ENCODE results near the gene EXOC6B. TPM values are rescaled to one million over a fixed set of nuclear protein-coding genes. Genes with fewer than 3 reads are reported as not detected.
A peak's percentile ranks its signal among the peaks of the same experiment; 100 is the strongest.

EXOC6B gene
- total and polyA plus RNA-seq, 7 donors = 4.4 to 26.8 (median 14.1) TPM

DNA sequence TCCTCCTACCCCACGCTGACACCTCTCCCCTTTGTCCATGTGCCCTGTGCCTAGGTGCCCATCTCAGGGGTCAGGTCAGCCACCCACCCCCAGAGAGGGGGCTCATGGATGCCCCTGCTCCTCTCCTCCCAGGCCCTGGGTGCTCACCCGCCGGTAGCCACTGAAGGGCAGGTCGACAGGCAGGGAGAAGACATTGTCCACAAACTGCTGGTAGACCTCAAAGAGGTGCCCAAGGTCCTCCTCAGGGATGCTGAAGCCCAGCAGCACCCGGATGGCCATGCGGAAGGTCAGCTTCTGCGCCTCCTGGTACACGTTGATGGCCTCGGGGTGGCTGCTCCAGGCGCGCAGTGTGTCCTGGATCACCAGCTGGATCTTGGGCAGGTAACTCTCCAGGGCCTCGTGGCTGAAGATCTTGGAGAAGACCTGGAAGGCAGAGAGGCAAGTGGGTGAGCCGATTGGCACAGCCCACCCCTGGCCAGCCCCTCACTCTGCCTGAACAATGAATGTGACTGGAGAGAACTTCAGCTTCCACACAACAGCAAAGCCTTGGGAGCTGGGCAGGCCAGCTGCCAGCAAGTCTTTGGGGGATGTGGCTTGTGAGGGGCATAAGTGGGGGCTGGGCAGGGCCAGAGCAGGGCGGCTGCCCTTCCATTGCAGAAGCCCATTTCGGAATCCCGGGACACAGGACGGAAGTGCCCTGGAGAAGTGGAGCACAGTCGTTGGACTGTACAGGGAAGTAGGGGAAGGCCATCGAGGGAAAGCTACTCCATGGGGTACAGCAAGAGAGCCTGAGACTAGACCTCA, 690.6 kb downstream of the EXOC6B start:
- intact Hi-C loops (cut with DNase I) = loop anchor here in 1 of 2 donors (10.0 kb wide), 1 partner anchor 110 kb away; no protein-coding TSS in a partner anchor
- WGBS, 3 donors = 96 to 97% (median 96%) methylated on average over 17 to 19 of the region's 19 CpGs

DNA sequence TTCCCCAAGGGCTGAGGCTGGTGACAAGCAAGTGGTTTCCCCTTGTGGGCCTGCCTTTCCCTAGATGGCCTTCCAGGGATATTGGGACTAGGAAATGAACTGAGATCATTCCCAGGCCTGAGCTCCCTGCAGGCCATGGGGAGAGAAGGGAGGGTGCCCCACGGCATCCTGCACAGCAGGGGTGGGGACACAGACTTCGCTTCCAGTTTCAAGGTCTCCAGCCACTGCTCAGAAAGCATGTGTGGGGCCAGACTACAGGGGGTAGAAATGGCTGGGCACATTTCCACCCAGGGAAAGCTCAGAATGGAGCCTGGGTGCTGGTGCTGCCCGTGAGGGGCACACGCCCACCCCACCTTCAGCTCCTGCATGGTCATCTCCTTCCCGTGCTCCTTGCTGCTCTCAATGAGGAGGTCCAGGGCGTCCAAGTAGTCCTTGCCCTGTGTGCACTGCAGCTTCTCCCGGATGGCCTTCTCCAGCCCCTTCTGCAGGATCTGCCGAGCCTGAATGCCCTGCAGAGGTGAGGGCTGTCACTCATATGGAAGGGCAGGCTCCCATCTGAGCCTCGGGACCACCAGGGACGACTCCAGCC, 691.3 kb downstream of the EXOC6B start:
- H3K36me3 ChIP-seq (ENCODE audit: insufficient read depth in 1 of 2, low read depth in 1 of 2) = no peaks in the 10 kb centered on the region

More for the DNA sequence above, 690.6 kb downstream of the EXOC6B start:
- TF ChIP-seq, protein P1, sequence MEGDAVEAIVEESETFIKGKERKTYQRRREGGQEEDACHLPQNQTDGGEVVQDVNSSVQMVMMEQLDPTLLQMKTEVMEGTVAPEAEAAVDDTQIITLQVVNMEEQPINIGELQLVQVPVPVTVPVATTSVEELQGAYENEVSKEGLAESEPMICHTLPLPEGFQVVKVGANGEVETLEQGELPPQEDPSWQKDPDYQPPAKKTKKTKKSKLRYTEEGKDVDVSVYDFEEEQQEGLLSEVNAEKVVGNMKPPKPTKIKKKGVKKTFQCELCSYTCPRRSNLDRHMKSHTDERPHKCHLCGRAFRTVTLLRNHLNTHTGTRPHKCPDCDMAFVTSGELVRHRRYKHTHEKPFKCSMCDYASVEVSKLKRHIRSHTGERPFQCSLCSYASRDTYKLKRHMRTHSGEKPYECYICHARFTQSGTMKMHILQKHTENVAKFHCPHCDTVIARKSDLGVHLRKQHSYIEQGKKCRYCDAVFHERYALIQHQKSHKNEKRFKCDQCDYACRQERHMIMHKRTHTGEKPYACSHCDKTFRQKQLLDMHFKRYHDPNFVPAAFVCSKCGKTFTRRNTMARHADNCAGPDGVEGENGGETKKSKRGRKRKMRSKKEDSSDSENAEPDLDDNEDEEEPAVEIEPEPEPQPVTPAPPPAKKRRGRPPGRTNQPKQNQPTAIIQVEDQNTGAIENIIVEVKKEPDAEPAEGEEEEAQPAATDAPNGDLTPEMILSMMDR (IDR thresholded peaks at IDR 0.05) = no peak
- Histone ChIP-seq H3K36me3 (ENCODE audit: insufficient read depth in 1 of 2, low read depth in 1 of 2) (no peaks in the 10 kb centered on the region), H3K27me3 (ENCODE audit: insufficient read depth in 3 of 3, low read length in 2 of 3) (no peaks in the 10 kb centered on the region), H3K9me3 (no peaks in the 10 kb centered on the region), H3K4me1 (peaks cover 11% of the 10 kb centered on the region), H3K27ac (no peak overlapping the region), H3K4me3 (no peak overlapping the region)
- ATAC-seq = no peak
- DNase-seq = peak in 1 of 2 donors; percentile 40

DNA sequence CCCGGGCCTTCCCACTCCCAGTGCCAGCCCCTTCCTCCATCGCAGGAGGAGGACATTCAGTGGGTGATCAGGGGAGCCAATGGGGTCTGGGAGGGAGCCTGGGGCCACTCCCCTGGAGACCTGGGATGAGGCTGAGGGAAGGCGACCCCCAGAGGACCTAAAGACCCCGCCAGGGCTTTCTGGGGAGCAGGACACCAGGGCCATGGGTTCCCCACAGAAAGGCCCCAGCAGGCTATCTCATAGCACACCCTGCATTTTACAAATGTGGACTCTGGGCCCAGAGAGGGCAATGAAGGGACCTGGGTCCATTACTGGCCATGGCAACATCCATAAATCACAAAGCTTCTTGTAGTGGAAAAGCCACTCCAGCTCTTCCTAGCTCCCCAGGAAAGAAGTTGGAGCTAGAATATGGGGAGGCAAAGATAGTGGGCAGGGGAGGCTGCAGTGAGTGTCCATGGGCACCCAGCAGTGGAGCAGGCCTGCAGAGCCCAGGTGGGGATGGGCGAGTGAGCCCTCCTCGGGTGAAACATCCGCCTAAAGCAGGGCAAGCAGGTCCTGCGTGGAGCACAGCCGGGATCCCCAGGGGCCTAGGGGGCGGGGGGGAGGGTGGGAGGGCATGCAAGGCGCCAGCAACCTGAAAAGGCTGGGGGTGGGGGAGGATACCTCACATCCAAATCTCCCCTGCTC, 692.0 kb downstream of the EXOC6B start:
- H3K9me3 ChIP-seq = no peaks in the 10 kb centered on the region
- no peak overlapping the region for H3K4me3 ChIP-seq
- intact Hi-C loops (cut with DNase I) = loop anchor here in 1 of 2 donors (10.0 kb wide), 1 partner anchor 109 kb away; no protein-coding TSS in a partner anchor
- 86 to 91% (median 87%) methylated on average over 10 to 11 of the region's 11 CpGs for WGBS, 3 donors
- H3K27me3 ChIP-seq (ENCODE audit: insufficient read depth in 3 of 3, low read length in 2 of 3) = no peaks in the 10 kb centered on the region
- DNase-seq (no peak), ATAC-seq (no peak)
- H3K4me1 ChIP-seq = peaks cover 11% of the 10 kb centered on the region
- TF ChIP-seq, protein P1 (IDR thresholded peaks at IDR 0.05) = no peak
- H3K27ac ChIP-seq = no peak overlapping the region
- H3K36me3 ChIP-seq (ENCODE audit: insufficient read depth in 1 of 2, low read depth in 1 of 2) = no peaks in the 10 kb centered on the region

More for the DNA sequence above, 691.3 kb downstream of the EXOC6B start:
- Histone ChIP-seq H3K27ac (no peak overlapping the region), H3K27me3 (ENCODE audit: insufficient read depth in 3 of 3, low read length in 2 of 3) (no peaks in the 10 kb centered on the region), H3K4me1 (peaks cover 11% of the 10 kb centered on the region), H3K4me3 (no peak overlapping the region), H3K9me3 (no peaks in the 10 kb centered on the region)
- TF ChIP-seq, protein P1 (IDR thresholded peaks at IDR 0.05) = no peak
- peak in 1 of 2 donors; percentile 14 for DNase-seq
- ATAC-seq = no peak
- 81 to 95% (median 93%) methylated on average over 10 of the region's 10 CpGs for WGBS, 3 donors
- intact Hi-C loops (cut with DNase I) = loop anchor here in 1 of 2 donors (10.0 kb wide), 1 partner anchor 110 kb away; no protein-coding TSS in a partner anchor

DNA sequence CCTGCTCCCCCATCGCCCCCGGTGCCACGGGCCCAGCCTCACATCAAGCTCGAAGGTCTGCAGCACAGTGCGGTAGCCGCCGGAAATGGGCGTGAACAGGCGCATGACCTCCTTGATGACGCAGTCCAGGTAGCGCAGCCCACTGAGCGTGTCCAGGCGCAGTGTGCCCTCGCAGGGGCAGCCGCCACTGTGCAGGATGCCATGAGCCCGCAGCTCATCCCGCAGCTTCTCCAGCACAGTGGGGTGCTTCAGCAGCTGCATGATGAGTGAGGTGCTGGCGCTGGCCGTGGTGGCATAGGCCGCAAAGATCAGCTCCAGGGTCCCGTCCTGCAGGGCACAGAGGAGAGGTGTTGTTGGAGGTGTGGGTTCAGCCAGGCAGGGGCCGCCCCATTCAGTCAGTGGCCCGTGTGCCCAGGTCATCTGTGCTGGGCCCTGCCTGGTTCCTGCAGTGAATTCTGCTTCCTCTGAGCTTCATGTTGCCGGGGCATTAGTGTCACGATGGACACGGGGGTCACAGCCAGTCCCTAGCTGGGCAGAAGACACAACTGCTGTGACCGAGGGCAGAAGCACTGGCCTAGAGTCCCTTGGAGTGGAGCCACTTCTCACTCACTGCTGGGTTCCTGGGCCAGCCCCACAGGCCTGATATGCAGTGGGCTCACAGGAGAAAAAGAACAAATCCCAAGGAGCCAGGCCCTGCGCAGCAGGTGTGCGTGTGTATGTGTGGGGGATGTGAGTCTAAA, 692.7 kb downstream of the EXOC6B start:
- H3K27me3 ChIP-seq (ENCODE audit: insufficient read depth in 3 of 3, low read length in 2 of 3) = no peaks in the 10 kb centered on the region
- TF ChIP-seq, protein P1 (IDR thresholded peaks at IDR 0.05) = no peak
- H3K27ac ChIP-seq = no peak overlapping the region
- H3K36me3 ChIP-seq (ENCODE audit: insufficient read depth in 1 of 2, low read depth in 1 of 2) = no peaks in the 10 kb centered on the region
- intact Hi-C loops (cut with DNase I) = loop anchor here in 1 of 2 donors (10.0 kb wide), 1 partner anchor 108 kb away; no protein-coding TSS in a partner anchor
- DNase-seq (no peak), ATAC-seq (no peak)
- no peaks in the 10 kb centered on the region for H3K9me3 ChIP-seq
- WGBS, 3 donors = 95 to 97% (median 96%) methylated on average over 27 to 29 of the region's 29 CpGs
- peaks cover 6% of the 10 kb centered on the region for H3K4me1 ChIP-seq
- H3K4me3 ChIP-seq = no peak overlapping the region
